DMS53 treated with DMSO at 0.1 percent for 48 hours (cell line): ENCODE results near the gene DTX1.
A peak's percentile ranks its signal among the peaks of the same experiment; 100 is the strongest.

ENCODE experiments used
- DNase-seq: peaks from one replicate; lab custom pipeline; 2025; ENCODE audit not compliant: unreplicated experiment; lab: John Stamatoyannopoulos, UW

Gene DTX1

DNA sequence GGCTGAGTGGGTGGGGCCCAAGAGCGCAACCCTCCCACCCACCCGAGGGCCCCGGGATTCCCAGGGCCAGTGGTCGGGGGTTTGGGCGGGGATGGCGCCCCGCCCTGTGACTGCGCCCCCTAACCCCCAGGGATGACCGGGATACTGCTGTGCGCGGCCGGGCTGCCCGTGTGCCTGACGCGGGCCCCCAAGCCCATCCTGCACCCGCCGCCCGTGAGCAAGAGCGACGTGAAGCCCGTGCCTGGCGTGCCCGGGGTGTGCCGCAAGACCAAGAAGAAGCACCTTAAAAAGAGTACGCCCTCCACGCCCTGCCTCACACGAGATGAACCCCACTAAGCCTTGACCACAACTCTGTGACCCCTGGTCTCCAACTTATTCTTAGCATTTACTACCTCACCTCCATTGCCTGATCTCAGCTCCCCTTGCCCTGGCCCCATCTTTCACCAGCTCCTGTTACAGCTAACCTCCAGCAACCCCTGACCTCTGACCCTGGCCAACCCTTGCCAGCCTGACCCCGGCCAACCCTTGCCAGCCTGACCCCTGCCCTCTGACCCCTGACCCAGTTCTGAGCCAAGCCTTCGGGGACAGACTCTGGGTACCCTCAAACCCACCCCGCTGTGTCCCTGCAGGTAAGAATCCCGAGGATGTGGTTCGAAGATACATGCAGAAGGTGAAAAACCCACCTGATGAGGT lies 37.0 kb downstream of the DTX1 start:
- no peak for DNase-seq

DNA sequence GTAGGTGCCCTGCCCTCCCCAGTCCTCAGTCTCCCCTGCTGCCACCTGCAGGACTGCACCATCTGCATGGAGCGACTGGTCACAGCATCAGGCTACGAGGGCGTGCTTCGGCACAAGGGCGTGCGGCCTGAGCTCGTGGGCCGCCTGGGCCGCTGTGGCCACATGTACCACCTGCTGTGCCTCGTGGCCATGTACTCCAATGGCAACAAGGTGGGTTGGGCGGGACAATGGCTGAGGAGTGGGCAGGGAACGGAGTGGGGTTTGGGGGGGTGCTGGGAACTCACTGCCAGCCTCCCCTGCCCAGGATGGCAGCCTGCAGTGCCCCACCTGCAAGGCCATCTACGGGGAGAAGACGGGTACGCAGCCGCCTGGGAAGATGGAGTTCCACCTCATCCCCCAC lies 38.2 kb downstream of the DTX1 start:
- no peak for DNase-seq

DNA sequence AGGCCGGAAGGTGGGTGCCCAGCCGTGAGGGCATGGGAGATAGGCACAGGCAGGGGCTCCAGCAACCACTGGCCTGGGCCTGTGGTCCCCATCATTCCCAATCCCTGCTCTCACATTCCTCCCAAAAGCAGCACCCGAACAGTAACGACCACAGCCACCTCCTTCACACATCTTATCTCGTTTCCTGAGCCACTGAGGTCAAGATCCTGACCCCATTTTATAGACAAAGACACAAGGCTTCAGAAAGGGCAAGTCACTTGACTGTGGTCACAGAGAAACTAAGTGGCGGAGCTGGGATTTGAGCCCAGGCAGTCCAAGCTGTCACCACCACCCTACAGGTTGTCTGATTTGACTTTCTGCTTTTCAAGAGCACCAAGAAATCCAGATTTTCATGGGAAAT lies 38.9 kb downstream of the DTX1 start:
- DNase-seq: no peak

DNA sequence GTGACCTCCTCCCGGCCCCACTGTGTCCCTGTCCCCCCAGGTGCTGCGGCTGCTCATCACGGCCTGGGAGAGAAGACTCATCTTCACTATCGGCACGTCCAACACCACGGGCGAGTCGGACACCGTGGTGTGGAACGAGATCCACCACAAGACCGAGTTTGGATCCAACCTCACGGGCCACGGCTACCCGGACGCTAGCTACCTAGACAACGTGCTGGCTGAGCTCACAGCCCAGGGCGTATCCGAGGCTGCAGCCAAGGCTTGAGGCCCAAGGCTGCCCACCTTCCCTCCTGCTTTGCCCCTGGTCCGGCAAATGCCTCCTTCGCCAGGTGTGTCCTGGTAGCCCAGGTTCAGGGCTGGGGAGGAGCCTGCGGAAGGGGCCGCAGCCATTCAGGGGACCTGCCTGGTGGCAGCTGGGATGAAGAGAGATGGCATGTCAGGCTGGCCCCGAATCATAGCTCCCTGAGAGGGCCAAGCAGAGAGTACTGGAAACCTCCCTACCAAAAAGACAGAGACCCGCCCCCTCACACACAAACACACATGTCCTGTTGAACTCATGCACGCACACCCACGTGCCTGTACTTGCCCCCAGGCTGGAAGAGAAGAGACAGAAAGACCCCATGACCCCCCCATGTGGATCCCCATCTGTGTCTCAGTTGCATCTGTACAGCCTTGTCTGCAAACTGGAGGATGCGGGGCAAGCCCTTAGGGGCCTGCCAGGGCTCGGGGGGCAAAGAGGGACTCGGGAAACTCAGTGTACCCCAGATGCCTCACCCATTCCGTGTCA lies 40.3 kb downstream of the DTX1 start:
- DNase-seq: no peak

DNA sequence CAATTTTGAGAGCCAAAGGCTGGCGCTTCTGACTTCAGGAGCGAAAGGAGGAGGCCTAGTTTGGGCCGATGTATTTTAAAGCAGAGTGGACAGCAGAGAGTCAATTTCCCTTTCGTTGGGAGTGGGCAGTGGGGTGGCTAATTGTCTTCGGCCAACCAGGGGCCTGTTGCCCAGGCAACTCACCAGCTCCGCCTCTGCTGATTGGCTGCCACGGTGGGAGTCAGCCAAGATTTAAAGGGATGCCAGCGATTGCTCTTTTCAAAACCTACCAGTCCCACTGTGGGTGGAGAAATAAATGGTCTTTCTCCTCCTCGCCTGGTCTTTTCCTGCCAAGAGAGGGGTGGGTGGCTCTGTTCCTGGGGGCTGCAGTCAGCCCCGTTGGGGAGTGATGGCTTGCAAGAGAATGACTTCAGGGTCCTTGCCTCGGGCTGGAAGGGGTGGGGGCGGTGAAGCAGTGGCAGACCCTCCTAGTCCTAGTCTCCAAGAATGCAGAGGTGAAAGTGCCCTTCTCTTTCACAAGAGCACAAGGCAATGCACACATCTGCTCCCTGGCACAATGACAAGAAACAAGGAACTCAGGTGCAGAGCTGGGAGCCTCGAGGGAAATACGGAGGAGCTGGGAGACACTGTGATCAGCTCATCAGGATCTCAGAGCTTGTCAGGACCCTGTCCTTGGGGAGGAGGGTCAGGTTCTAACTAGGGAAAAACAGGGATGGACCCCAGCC lies 41.3 kb downstream of the DTX1 start:
- no peak for DNase-seq

DNA sequence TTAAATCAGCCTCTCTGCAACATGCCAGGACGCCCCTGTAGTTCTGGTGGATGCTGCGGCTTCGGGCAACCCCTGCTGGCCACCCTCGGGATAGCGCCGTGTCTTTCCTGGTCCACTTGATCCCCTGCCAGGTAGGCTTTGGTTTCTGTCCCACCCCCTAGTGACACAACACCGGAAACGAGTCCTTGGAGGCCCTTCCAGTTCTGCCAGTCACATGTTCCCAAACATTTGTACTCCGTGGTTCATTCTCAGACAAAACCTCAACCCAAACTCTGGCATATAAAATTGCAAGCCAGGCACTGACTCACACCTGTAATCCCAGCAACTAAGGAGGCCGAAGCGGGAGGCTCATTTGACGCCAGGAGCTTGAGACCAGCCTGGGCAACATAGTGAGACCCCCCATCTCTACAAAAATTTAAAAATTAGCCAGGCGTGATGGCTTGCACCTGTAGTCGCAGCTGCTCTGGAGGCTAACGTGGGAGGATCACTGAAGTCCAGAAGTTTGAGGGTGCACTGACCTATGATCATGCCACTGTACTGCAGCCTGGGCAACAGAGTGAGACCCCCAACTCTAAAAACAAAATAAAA lies 42.0 kb downstream of the DTX1 start:
- DNase-seq: peak; percentile 97

DNA sequence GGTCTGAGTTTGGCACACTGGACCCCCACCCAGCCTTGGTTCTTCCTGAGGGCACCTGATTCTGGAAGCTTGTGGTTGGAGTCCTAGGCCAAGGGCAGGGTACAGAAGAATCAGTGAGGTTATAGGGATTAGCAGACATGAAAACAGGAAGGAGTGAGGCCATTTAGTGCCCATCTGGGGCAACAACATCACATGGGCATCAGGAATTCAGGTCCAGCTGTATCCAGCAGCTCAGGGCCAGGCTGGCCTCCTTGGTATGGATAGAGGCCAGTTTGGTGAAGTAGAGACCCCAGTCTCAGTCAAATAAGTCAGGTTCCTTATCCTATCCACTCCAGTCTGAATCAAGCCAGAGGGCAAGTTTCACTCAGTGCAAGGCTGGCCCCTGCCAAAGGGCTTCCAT lies 42.8 kb downstream of the DTX1 start:
- DNase-seq: no peak

DNA sequence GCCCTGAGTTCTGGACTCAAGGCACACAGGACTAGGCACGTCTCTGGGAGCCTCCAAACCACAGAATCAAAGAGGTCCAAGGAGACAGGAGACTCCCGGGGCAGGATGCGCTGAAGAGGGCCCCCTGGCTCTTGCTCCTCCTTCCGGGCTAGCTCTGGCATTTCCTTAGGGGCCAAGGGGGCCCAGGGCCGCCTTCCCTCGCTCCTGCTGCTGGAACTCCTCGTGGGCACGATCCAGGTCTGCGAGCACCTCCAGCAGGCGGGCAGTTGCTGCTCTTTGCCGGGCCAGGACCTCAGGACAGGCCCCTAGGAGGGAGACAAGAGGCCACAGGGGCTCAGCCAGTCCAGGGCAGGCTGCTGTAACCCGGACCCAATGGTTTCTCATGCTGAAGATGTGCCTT lies 43.2 kb downstream of the DTX1 start:
- DNase-seq: no peak

DNA sequence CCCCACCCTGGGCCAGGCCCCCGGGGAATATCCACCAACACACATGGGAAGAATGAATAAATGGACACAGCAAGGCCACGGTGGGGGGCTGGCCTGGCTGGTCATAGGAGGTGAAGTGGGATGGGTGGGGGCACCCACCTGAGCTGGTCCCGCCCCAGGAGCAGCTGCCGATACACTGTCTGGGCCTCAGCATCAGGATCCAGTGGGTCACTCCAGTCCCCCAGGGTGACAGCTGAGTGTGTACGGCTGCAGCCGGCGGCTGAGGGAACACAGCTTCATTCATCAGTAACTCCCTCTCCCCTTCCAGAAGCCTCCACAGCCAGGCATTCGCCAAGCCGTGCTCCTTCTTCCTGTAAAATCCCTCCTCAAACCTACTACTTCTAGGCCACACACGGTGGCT lies 45.2 kb downstream of the DTX1 start:
- no peak for DNase-seq

DNA sequence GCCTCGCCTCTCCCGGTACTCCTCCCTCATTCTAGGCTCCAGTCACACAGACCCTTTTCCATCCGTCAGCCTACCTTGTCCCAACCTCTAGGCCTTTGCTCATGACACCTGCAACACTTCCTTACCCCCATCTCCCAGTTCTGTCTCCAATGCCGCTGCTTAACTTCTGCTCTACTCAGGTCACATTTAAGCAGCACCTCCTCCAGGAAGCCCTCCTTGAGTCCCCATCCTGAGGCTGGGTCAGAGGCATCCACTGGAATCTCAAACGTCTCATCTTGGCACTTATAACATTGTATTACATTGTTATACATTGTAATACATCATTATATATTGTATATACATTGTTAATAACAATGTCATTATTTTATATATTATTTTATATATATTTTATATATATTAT lies 46.3 kb downstream of the DTX1 start:
- no peak for DNase-seq

DNA sequence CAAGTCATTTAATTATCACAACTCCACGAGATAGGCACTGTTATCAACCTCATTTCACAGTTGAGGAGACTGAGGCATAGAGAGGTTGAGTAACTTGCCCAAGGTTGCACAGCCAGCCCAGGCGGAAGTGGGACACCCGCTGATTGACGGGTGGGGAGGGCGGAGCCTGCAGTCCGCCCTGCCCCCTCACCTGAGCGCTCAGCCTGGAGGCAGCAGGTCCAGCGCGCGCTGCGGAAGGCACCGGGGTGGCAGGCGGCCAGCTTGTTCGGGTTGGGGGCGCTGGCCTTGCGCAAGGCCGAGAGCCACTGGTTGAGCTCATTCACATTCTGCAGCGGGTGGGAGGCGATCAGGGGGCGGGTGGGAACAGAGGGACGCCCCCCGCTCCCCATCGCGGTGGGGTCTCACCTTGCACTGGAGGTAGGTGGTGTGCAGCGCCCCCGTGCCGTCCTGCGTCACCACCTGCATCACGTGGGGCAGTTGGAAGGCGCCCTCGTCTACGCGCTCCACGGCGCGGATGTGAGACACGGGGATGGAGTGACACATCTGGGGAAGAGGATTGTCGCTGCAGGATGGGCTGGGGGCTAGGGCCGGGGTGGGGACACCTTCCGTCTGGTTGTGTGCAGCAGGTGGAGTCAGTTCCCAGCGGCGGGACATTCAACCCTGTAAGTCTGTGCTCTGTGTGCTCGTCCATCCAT lies 47.4 kb downstream of the DTX1 start:
- DNase-seq: no peak

DNA sequence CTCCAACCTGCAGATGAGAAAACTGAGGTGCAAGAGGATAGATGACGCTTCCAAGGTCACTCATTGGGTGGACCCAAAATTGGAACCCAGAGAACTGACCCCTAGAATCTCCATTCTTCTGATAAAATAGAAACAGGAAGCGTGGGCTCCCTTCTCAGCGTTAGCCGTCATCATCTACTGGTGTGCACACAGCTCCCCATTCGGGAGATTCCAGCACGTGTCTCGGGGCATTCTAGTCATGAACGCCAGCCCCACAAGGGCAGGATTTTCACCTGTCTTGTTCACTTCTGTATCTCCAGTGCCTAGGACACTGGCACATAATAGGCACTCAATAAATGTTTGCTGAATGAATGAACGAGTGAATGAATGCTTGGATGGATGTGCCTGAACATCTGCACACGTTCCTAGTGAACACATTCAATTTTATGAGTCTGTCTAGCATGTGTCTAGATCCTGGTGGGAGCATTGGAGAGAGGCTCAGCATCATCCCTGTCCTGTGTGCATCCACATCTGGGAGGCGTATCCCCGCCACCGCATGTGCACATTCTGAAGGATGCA lies 48.5 kb downstream of the DTX1 start:
- DNase-seq: no peak

DNA sequence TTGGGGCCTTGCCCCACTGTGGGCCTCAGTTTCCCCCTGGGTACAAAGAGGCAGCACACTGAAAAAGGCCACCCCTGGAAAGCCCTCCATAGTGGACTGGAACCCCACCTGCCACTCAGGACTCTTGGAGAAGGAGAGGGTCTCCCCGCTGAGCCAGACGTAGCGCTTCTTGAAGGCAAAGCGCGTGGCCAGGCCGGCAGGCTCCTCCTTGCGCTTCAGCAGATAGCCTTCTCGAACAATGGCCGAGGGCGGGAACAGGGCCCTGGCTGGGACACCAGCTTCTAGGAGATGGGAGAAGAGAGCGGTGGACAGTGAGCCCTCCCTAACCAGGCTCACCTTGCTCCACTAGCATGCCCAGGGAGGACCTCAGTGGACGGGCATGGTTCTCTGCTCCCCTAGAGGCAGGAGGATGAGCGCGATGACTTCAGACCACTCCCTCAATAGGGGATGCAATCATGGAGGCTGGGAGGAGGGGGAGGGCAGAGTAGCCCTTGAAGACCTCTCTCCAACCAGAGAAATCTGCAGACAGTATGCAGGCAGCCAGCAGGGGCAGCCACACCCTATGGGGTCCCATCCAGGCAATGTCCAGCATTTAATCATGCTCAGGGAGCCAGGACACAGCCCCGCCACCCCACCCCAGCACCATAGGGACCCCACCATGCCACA lies 49.2 kb downstream of the DTX1 start:
- DNase-seq: no peak

DNA sequence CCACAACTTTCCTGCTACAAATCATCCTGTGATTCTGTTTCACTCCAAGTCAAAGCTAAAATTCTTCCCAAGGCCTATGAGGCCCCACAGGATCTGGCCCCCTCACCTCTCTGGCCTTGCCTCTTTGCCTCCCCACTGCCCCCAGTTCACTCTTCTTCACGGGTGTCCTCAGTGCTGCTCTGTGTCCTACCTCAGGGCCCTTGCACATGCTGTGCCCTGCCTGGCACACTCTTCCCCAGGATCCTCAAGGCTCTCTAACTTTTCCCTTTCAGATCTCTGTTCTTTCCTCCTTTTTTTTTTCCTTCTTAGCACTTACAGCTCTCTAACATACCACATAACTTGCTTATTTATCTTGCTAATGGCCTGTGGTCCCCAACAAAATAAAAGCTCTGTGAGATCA lies 49.8 kb downstream of the DTX1 start:
- no peak for DNase-seq

DNA sequence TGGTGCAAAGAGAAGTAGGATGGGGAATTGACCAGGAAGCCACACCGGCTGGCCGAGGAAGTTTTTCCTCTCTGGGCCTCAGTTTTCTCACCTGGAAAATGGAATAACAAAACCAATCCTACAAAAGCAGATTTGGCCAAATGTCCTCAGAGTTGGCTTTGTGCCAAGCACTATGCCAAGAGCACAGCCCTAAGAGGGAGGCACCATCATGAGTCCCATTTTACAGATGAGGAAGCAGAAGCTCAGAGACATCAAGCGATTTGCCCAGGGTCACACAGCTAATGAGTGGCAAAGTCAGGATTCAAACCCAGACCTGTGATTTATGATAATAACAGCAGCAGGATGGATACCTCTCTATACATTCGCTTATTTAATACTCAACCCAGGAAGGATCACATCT lies 51.8 kb downstream of the DTX1 start:
- no peak for DNase-seq

DNA sequence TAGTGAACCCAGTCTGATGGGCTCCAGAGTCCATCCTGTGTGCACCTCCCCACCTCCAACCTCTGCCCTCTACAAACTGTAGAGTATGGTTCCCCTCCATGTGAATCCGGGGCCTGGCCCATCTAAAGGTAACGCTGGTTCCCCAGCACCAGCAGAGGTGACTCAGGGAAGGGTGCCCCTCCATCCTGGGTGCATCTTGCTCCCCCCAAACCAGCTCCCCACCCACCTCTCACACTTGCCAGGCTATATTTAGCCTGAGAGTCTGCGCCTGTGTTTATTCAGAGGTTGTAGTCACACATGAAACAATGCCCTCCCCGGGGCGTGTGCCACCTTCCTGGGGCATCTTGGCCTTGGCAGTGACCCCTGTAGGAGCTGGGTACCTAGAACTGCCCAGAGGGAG lies 52.8 kb downstream of the DTX1 start:
- DNase-seq: no peak

DNA sequence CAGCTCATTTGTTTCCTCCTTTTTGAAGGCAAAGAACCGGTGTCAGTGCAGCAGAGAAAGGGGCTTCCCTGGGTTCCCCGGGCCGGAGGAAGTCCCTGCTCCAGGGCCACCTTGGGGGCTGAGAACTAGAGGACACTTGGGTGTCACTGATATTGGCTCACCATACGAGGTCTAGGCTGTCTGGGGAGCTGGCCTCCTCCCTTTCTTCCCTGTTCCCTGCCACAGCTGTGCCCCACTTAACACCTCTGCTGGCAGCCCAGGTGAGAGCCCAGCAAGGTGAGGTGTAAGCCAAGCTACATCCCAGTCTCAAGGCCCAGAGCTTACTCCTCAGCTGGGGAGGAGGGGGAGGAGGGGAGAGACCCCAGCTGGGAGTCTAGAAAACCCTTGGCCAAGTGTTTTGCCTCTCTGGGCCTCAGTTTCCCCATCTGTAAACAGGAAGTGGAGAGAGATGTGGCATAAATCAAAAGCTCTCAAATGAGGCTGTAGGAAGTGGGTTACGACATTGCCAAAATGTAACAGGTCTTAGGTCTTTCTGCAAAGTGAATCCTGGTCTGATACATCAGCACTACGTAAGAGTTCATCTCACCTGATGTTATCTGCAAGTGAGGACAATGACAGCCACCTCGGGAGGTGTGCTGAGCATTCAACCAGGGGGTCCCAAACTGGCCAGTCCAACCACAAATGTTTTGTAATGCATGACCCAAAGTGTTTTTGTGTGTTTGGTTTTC lies 53.5 kb downstream of the DTX1 start:
- no peak for DNase-seq

DNA sequence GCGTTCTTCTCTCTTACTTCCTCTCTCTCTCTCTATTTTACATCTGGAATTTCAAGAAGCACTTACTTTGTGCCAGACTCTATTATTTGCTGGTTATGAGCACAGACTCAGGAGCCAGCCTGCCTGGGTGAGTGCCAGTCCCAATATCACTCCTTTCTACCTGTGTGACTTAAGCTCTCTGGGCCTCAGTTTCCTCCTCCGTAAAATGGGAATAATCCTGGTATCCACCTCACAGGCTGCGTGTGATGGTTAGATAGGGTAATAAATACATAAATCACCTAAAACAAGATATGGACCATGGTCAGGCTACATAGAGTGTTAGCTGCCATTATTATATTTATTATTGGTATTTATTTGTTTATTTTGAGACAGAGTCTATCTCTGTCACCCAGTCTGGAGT lies 54.7 kb downstream of the DTX1 start:
- DNase-seq: no peak

DNA sequence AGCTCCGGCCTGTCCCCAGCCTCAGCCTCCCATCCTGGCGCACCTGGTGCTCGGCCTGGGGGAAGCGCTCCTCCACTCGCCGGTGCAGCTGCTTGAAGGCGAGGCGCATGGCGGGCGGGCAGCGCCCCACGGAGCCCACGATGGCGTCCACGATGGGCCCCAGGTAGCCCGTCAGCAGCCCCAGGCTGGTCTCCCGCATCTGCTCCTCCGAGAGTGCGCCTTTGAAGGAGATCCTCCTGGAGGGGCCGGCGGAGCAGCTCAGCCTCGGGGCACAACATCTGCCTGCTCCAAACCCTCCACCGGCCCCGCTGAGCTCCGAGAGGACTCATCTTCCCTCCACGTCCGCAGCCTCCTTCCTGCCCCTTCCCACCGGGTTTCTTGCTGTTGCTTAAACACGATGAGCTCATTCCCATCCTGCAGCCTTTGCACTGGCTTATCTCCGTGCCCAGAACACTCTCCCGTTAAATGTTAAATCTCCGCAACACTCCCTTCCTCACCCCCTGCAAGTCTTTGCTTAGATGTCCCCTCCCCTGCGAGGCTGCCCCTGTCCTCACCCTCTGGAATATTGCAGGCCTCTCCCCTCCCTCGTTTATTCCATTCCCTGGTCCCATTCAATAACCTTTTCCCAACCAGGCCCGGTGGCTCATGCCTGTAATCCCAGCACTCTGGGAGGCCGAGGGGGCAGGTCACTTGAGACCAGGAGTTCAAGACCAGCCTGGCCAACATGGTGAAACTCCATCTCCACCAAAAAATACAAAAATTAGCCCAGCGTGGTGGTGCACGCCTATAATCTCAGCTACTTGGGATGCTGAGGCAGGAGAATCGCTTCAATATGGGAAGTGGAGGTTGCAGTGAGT lies 55.7 kb downstream of the DTX1 start:
- DNase-seq: no peak
